Measurements from ENCODE around the gene ZC3H10. TPM values are rescaled to one million over a fixed set of nuclear protein-coding genes. Genes with fewer than 3 reads are reported as not detected.

Gene ZC3H10
- total and polyA plus RNA-seq, 2 of the 13 experiments (the other 11 are each of a cell fraction or from before 2014, with no cell fraction given), result 0.70 to 2.3 TPM

GRCh38 chr12:56104109-56104814 lies 13.8 kb upstream of the ZC3H10 start, which contains the start of gene PA2G4 (continued):
- TF ChIP-seq RAD51 (IDR thresholded peaks at IDR 0.05; ENCODE audit: borderline replicate concordance) (no peak), NCOA5 (CRISPR knock-in tag; IDR thresholded peaks at IDR 0.05) (peak; percentile 73; the same call in 1 of the 2 replicates), MYNN (CRISPR knock-in tag; IDR thresholded peaks at IDR 0.05; ENCODE audit: low read depth) (no peak; the same call in 1 of the 2 replicates), ZNF678 (CRISPR knock-in tag; IDR thresholded peaks at IDR 0.05) (no peak; the same call in 1 of the 2 replicates), SP5 (CRISPR knock-in tag; IDR thresholded peaks at IDR 0.05; ENCODE audit: borderline replicate concordance, low read depth) (peak; percentile 68; the same call in 1 of the 2 replicates), U2AF2 (IDR thresholded peaks at IDR 0.05; ENCODE audit: low read depth, low read length) (0 out of 2 replicates have a peak, but pooled peaks have one; percentile 24), TEAD2 (CRISPR knock-in tag; IDR thresholded peaks at IDR 0.05) (peak; percentile 16; the same call in 1 of the 2 replicates), WIZ (CRISPR knock-in tag; IDR thresholded peaks at IDR 0.05) (no peak; the same call in 1 of the 2 replicates), ZNF574 (CRISPR knock-in tag; IDR thresholded peaks at IDR 0.05) (peak; percentile 98), ZBTB7B (CRISPR knock-in tag; IDR thresholded peaks at IDR 0.05) (peak; percentile 31), ZNF160 (CRISPR knock-in tag; IDR thresholded peaks at IDR 0.05) (peak; percentile 54; the same call in 1 of the 2 replicates), GTF3A (CRISPR knock-in tag; conservative IDR thresholded peaks at IDR 0.05) (0 out of 2 replicates have a peak, but pooled peaks have one; percentile 40), HNF1B (CRISPR knock-in tag; IDR thresholded peaks at IDR 0.05) (peak; percentile 81), BORCS8-MEF2B (CRISPR knock-in tag; IDR thresholded peaks at IDR 0.05) (peak; percentile 96), ZNF326 (CRISPR knock-in tag; IDR thresholded peaks at IDR 0.05; ENCODE audit: borderline replicate concordance) (no peak; the same call in 1 of the 2 replicates), JARID2 (CRISPR knock-in tag; IDR thresholded peaks at IDR 0.05; ENCODE audit: insufficient replicate concordance) (peak; percentile 82), KMT2A (CRISPR knock-in tag; IDR thresholded peaks at IDR 0.05) (peak; percentile 79), SMC3 (IDR thresholded peaks at IDR 0.05; ENCODE audit: low read length) (no peak), NR2F2 (IDR thresholded peaks at IDR 0.05; ENCODE audit: borderline replicate concordance, low read depth) (no peak), HES4 (CRISPR knock-in tag; IDR thresholded peaks at IDR 0.05; ENCODE audit: borderline replicate concordance) (peak; percentile 86; the same call in 1 of the 2 replicates), ZNF703 (CRISPR knock-in tag; IDR thresholded peaks at IDR 0.05; ENCODE audit: borderline replicate concordance) (peak; percentile 86; the same call in 1 of the 2 replicates)
- TF ChIP-seq, protein P1, sequence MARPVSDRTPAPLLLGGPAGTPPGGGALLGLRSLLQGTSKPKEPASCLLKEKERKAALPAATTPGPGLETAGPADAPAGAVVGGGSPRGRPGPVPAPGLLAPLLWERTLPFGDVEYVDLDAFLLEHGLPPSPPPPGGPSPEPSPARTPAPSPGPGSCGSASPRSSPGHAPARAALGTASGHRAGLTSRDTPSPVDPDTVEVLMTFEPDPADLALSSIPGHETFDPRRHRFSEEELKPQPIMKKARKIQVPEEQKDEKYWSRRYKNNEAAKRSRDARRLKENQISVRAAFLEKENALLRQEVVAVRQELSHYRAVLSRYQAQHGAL (CRISPR knock-in tag; IDR thresholded peaks at IDR 0.05; ENCODE audit: not compliant biosample characterization), result no peak
- TF ChIP-seq, protein P2, sequence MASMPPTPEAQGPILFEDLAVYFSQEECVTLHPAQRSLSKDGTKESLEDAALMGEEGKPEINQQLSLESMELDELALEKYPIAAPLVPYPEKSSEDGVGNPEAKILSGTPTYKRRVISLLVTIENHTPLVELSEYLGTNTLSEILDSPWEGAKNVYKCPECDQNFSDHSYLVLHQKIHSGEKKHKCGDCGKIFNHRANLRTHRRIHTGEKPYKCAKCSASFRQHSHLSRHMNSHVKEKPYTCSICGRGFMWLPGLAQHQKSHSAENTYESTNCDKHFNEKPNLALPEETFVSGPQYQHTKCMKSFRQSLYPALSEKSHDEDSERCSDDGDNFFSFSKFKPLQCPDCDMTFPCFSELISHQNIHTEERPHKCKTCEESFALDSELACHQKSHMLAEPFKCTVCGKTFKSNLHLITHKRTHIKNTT (CRISPR knock-in tag; IDR thresholded peaks at IDR 0.05), result 0 out of 2 replicates have a peak, but pooled peaks have one; percentile 30

All from HepG2 (cell line).